B cell (primary cell): ENCODE results near the gene ATP8B2. TPM values are rescaled to one million over a fixed set of nuclear protein-coding genes. Genes with fewer than 3 reads are reported as not detected.

Experiments
- ATAC-seq: fragments of 200-7000 bp; cut with Tn5 transposase; one replicate; pipeline ENCODE4 v1.10.0; 2021; ENCODE audit warnings: low read depth, mild to moderate bottlenecking, moderate number of reproducible peaks, moderate library complexity
- CTCF ChIA-PET: fragments of 350-600 bp; sonication (Branson Sonifier 250); formaldehyde crosslinking; loops from one replicate; lab custom pipeline; 2021; ENCODE audit warnings: antibody characterized with exemption, inconsistent platforms; lab: Charles Lee
- POLR2A ChIA-PET: fragments of 350-600 bp; sonication (Branson Sonifier 250); formaldehyde crosslinking; loops from one replicate; lab custom pipeline; 2021; ENCODE audit warnings: antibody characterized with exemption; lab: Charles Lee
- DNase-seq: peaks from one replicate; pipeline ENCODE4 v3.0.0; 2013
- H2AFZ ChIP-seq: 2 replicates; pipeline ENCODE4 v1.6.1; 2012; ENCODE audit warnings: mild to moderate bottlenecking, low read depth, low read length; ENCODE audit not compliant: insufficient read depth, poor library complexity, severe bottlenecking
- H3K27ac ChIP-seq, 2 donors: 1 replicate in 1 of 2; 2 replicates in 1 of 2; pipeline ENCODE4 v1.5.1; 2012 to 2013; ENCODE audit warnings: low read length in 2 of 2, mild to moderate bottlenecking in 2 of 2, moderate library complexity in 1 of 2
- H3K27me3 ChIP-seq, 4 experiments: fragments of 200-600 bp in 1 of 4; sonication (generic) in 1 of 4; replicated peaks in 1 of 4; 1 replicate in 2 of 4; 2 replicates in 2 of 4; pipeline versions ENCODE4 v1.6.1 to v1.7.0; 2013 to 2016; ENCODE audit warnings: low read length in 3 of 4, mild to moderate bottlenecking in 2 of 4, mixed read lengths in 1 of 4, moderate library complexity in 1 of 4; ENCODE audit not compliant: insufficient read depth in 4 of 4, control insufficient read depth in 3 of 4; ENCODE audit errors: control extremely low read depth in 1 of 4
- H3K36me3 ChIP-seq, 2 experiments: replicated peaks in 1 of 2; 1 replicate in 1 of 2; 2 replicates in 1 of 2; pipeline versions ENCODE4 v1.6.1 to v1.7.1; 2013; ENCODE audit warnings: low read length in 1 of 2; ENCODE audit not compliant: insufficient read depth in 2 of 2, control insufficient read depth in 1 of 2; ENCODE audit errors: control extremely low read depth in 1 of 2, extremely low read depth in 1 of 2
- H3K4me1 ChIP-seq, 2 donors: fragments of 200-600 bp in 1 of 2; sonication (generic) in 1 of 2; 1 replicate in 1 of 2; 2 replicates in 1 of 2; pipeline versions ENCODE4 v1.5.1 to v1.6.1; 2013 to 2017; ENCODE audit warnings: low read length in 2 of 2; ENCODE audit not compliant: control insufficient read depth in 2 of 2, insufficient read depth in 2 of 2
- H3K4me2 ChIP-seq: replicated peaks from 2 replicates; pipeline ENCODE3; 2012; ENCODE audit warnings: mild to moderate bottlenecking, low read depth, low read length; ENCODE audit not compliant: poor library complexity, severe bottlenecking
- H3K4me3 ChIP-seq, 5 experiments: fragments of 200-600 bp in 1 of 5; sonication (generic) in 1 of 5; 1 replicate in 3 of 5; 2 replicates in 2 of 5; pipeline versions ENCODE4 v1.5.1 to v1.7.0; 2011 to 2016; ENCODE audit warnings: low read length in 4 of 5, mild to moderate bottlenecking in 4 of 5, low read depth in 2 of 5, control low read depth in 1 of 5, moderate library complexity in 1 of 5; ENCODE audit not compliant: insufficient read depth in 1 of 5; ENCODE audit errors: control extremely low read depth in 1 of 5, extremely low read depth in 1 of 5
- H3K79me2 ChIP-seq: fragments of 200-600 bp; sonication (generic); one replicate; pipeline ENCODE4 v1.6.0; 2016; ENCODE audit warnings: low read length; ENCODE audit not compliant: control insufficient read depth, insufficient read depth
- H3K9ac ChIP-seq: fragments of 200-600 bp; sonication (generic); 2 replicates; pipeline ENCODE4 v1.6.1; 2017; ENCODE audit warnings: mild to moderate bottlenecking, low read length, moderate library complexity
- H3K9me3 ChIP-seq, 3 donors: one replicate each; pipeline versions ENCODE4 v1.6.1 to v1.7.1; 2013; ENCODE audit warnings: low read length in 2 of 3; ENCODE audit not compliant: control insufficient read depth in 2 of 3, insufficient read depth in 1 of 3; ENCODE audit errors: control extremely low read depth in 1 of 3
- H4K20me1 ChIP-seq: 2 replicates; pipeline ENCODE4 v1.6.0; 2012; ENCODE audit warnings: mild to moderate bottlenecking, low read length; ENCODE audit not compliant: insufficient read depth, control insufficient read depth, poor library complexity, severe bottlenecking
- H3K27ac Mint-ChIP-seq: one replicate; pipeline ENCODE4 v1.8.0; 2021; ENCODE audit warnings: mixed read lengths
- H3K27me3 Mint-ChIP-seq: one replicate; pipeline ENCODE4 v1.8.0; 2021; ENCODE audit warnings: mixed read lengths
- H3K4me1 Mint-ChIP-seq: one replicate; pipeline ENCODE4 v1.8.0; 2021; ENCODE audit warnings: mixed read lengths
- H3K4me3 Mint-ChIP-seq: one replicate; pipeline ENCODE4 v1.8.0; 2021; ENCODE audit warnings: mixed read lengths
- H3K9me3 Mint-ChIP-seq: one replicate; pipeline ENCODE4 v1.8.0; 2022; ENCODE audit warnings: mixed read lengths; ENCODE audit not compliant: insufficient read depth
- CTCF ChIP-seq: fragments of 200-600 bp; IDR thresholded peaks from one replicate; pipeline ENCODE4 v1.8.0; 2022; ENCODE audit warnings: antibody characterized with exemption, mild to moderate bottlenecking
- EZH2 ChIP-seq: IDR thresholded peaks from 2 replicates; pipeline ENCODE4 v1.6.1; 2012; ENCODE audit warnings: borderline replicate concordance, low read depth, mild to moderate bottlenecking, moderate library complexity, low read length; ENCODE audit not compliant: insufficient read depth, poor library complexity, severe bottlenecking
- WGBS: methylation state at CpG from one replicate; pipeline ENCODE4 v1.1.5; 2013; ENCODE audit warnings: missing lambda C conversion rate; ENCODE audit not compliant: insufficient coverage; 5-methylcytosine and 5-hydroxymethylcytosine counted together
- intact Hi-C: fragments of 100-400 bp; cut with micrococcal nuclease; formaldehyde crosslinking; loops from one replicate; pipeline ENCODE4 v1.10.0; 2022
- polyA plus RNA-seq: library from polyadenylated mRNA; depleted of rRNA; stranded (reverse); fragments of >200 nt; gene quantifications from 2 replicates; pipeline ENCODE4 v1.2.3, GENCODE V29; 2012
- total RNA-seq, 2 donors: library from RNA; stranded (reverse); fragments of 120-200 nt in 1 of 2; gene quantifications; 1 replicate in 1 of 2; 2 replicates in 1 of 2; pipeline versions ENCODE4 v1.2.3 to v1.2.4, GENCODE V29; 2013 to 2022

Gene ATP8B2
- total and polyA plus RNA-seq, 2 donors (not counting 1 experiment from before 2014, with no cell fraction given): 31.1 to 50.2 TPM

GRCh38 chr1:154295408-154296235 is 29.7 kb upstream of the ATP8B2 start:
- Histone ChIP-seq H3K27me3 (peaks cover 0 to 8% (median 0%) of the 10 kb centered on the region in 4 experiments), H3K9me3 (peaks cover 0 to 37% (median 18%) of the 10 kb centered on the region in 3 donors), H3K9ac (no peak overlapping the region), H3K27ac (no peak overlapping the region), H3K79me2 (no peaks in the 10 kb centered on the region), H3K4me2 (no peak overlapping the region), H3K4me1 (no peaks in the 10 kb centered on the region), H3K4me3 (no peak overlapping the region), H3K36me3 (no peaks in the 10 kb centered on the region), H4K20me1 (no peaks in the 10 kb centered on the region), H2AFZ (no peak overlapping the region)
- POLR2A ChIA-PET: no interaction called here
- H3K27me3 Mint-ChIP-seq: peaks cover 7% of the 10 kb centered on the region
- no peak overlapping the region for H3K4me3 Mint-ChIP-seq
- H3K9me3 Mint-ChIP-seq: peaks cover 2% of the 10 kb centered on the region
- CTCF ChIA-PET: no interaction called here
- WGBS: 85% methylated on average over 3 of the region's 8 CpGs
- intact Hi-C loops: no loop called here
- H3K27ac Mint-ChIP-seq: no peak overlapping the region
- TF ChIP-seq CTCF (no peak), EZH2 (no peak)
- DNase-seq (no peak), ATAC-seq (no peak)
- H3K4me1 Mint-ChIP-seq: no peaks in the 10 kb centered on the region

- intact Hi-C loops: no loop called here
- H3K27ac Mint-ChIP-seq: no peak overlapping the region
- no CpG with 5 or more reads among the region's 1 CpG for WGBS
- Histone ChIP-seq H3K27me3 (no peaks in the 10 kb centered on the region), H3K4me2 (no peak overlapping the region), H4K20me1 (no peaks in the 10 kb centered on the region), H3K4me3 (no peak overlapping the region), H3K9me3 (peaks cover 0 to 5% (median 0%) of the 10 kb centered on the region in 3 donors), H3K9ac (no peak overlapping the region), H2AFZ (no peak overlapping the region), H3K27ac (no peak overlapping the region), H3K4me1 (no peaks in the 10 kb centered on the region), H3K79me2 (no peaks in the 10 kb centered on the region), H3K36me3 (no peaks in the 10 kb centered on the region)
- no peak for ATAC-seq
- ChIA-PET CTCF (interaction anchor here (0.7 to 1.1 kb wide), 2 partner anchors 11 to 33 kb away, joined by 3 read pairs; no protein-coding TSS in a partner anchor), POLR2A (no interaction called here)
- H3K4me1 Mint-ChIP-seq: no peaks in the 10 kb centered on the region
- H3K27me3 Mint-ChIP-seq: peaks cover 13% of the 10 kb centered on the region
- TF ChIP-seq EZH2: no peak
- no peak for TF ChIP-seq CTCF
- no peaks in the 10 kb centered on the region for H3K9me3 Mint-ChIP-seq
- no peak for DNase-seq
- H3K4me3 Mint-ChIP-seq: no peak overlapping the region
Measured at GRCh38 chr1:154301582-154301981, 23.7 kb upstream of the ATP8B2 start.
